ENCODE measurements around the gene PPM1E. TPM values are rescaled to one million over a fixed set of nuclear protein-coding genes. Genes with fewer than 3 reads are reported as not detected.
A peak's percentile ranks its signal among the peaks of the same experiment; 100 is the strongest.
"Not testable (repeated sequence)": the region's sequence is repeated elsewhere in the genome, so short reads cannot be mapped to it uniquely, and the experiment has no call there.

PPM1E gene
- total RNA-seq, 2 experiments from 2014 or later, result 0.02 TPM; not detected in 1

GRCh38 chr17:58786586-58787295 lies 31.1 kb downstream of the PPM1E start:
- H3K9me3 Mint-ChIP-seq, result no peaks in the 10 kb centered on the region
- no peak for DNase-seq
- POLR2A ChIA-PET, result no interaction called here
- CTCF ChIA-PET, result no interaction called here
- intact Hi-C loops (cut with micrococcal nuclease), result no loop called here
- H3K27me3 Mint-ChIP-seq, result peaks cover 8% of the 10 kb centered on the region
- no peak overlapping the region for H3K27ac Mint-ChIP-seq
- H3K4me3 Mint-ChIP-seq, result no peak overlapping the region
- peaks cover 6% of the 10 kb centered on the region for H3K4me1 Mint-ChIP-seq (ENCODE audit: low read depth)
- H3K36me3 Mint-ChIP-seq, result no peaks in the 10 kb centered on the region

- intact Hi-C loops (cut with micrococcal nuclease), result no loop called here
- ChIA-PET CTCF (no interaction called here), POLR2A (no interaction called here)
- Mint-ChIP-seq H3K27ac (no peak overlapping the region), H3K4me3 (no peak overlapping the region), H3K9me3 (no peaks in the 10 kb centered on the region), H3K4me1 (ENCODE audit: low read depth) (peaks cover 6% of the 10 kb centered on the region), H3K27me3 (peaks cover 6% of the 10 kb centered on the region), H3K36me3 (no peaks in the 10 kb centered on the region)
- DNase-seq, result no peak
These were observed 32.5 kb downstream of the PPM1E start for GRCh38 chr17:58788199-58788598.

- intact Hi-C loops (cut with micrococcal nuclease), result no loop called here
- no peaks in the 10 kb centered on the region for H3K36me3 Mint-ChIP-seq
- peak; percentile 24 for DNase-seq
- peaks cover 6% of the 10 kb centered on the region for H3K4me1 Mint-ChIP-seq (ENCODE audit: low read depth)
- no peak overlapping the region for H3K4me3 Mint-ChIP-seq
- CTCF ChIA-PET, result interaction anchor here (0.8 kb wide), 1 partner anchor 82 kb away, joined by 3 read pairs; no protein-coding TSS in a partner anchor
- H3K27me3 Mint-ChIP-seq, result peaks cover 6% of the 10 kb centered on the region
- no peaks in the 10 kb centered on the region for H3K9me3 Mint-ChIP-seq
- H3K27ac Mint-ChIP-seq, result no peak overlapping the region
- POLR2A ChIA-PET, result interaction anchor here (0.9 to 1.3 kb wide), 2 partner anchors 158 to 216 kb away, joined by 3 to 4 read pairs; no protein-coding TSS in a partner anchor
These were observed 33.5 kb downstream of the PPM1E start for GRCh38 chr17:58789160-58789559.

- H3K36me3 Mint-ChIP-seq, result no peaks in the 10 kb centered on the region
- peaks cover 6% of the 10 kb centered on the region for H3K27me3 Mint-ChIP-seq
- H3K27ac Mint-ChIP-seq, result no peak overlapping the region
- ChIA-PET POLR2A (interaction anchor here (0.9 to 1.3 kb wide), 2 partner anchors 159 to 215 kb away, joined by 3 to 4 read pairs; no protein-coding TSS in a partner anchor), CTCF (no interaction called here)
- no peak for DNase-seq
- H3K4me1 Mint-ChIP-seq (ENCODE audit: low read depth), result peaks cover 6% of the 10 kb centered on the region
- no peaks in the 10 kb centered on the region for H3K9me3 Mint-ChIP-seq
- intact Hi-C loops (cut with micrococcal nuclease), result no loop called here
- no peak overlapping the region for H3K4me3 Mint-ChIP-seq
These were observed 34.2 kb downstream of the PPM1E start for GRCh38 chr17:58789831-58790230.

- H3K4me3 Mint-ChIP-seq; H3K27ac Mint-ChIP-seq; DNase-seq; H3K9me3 Mint-ChIP-seq; H3K27me3 Mint-ChIP-seq; POLR2A ChIA-PET; H3K36me3 Mint-ChIP-seq; CTCF ChIA-PET; intact Hi-C loops (cut with micrococcal nuclease); H3K4me1 Mint-ChIP-seq (ENCODE audit: low read depth): not testable (repeated sequence)
These were observed 38.9 kb downstream of the PPM1E start for GRCh38 chr17:58794508-58794907.

- Mint-ChIP-seq H3K4me1 (ENCODE audit: low read depth) (no peaks in the 10 kb centered on the region), H3K36me3 (no peaks in the 10 kb centered on the region), H3K27me3 (peaks cover 20% of the 10 kb centered on the region), H3K9me3 (peaks cover 5% of the 10 kb centered on the region), H3K4me3 (no peak overlapping the region), H3K27ac (no peak overlapping the region)
- ChIA-PET POLR2A (interaction anchor here (0.8 kb wide), 1 partner anchor 170 kb away, joined by 3 read pairs; no protein-coding TSS in a partner anchor), CTCF (no interaction called here)
- intact Hi-C loops (cut with micrococcal nuclease), result no loop called here
- no peak for DNase-seq
These were observed 46.5 kb downstream of the PPM1E start for GRCh38 chr17:58802188-58802587.

- peaks cover 25% of the 10 kb centered on the region for H3K27me3 Mint-ChIP-seq
- no peaks in the 10 kb centered on the region for H3K36me3 Mint-ChIP-seq
These were observed 50.4 kb downstream of the PPM1E start for GRCh38 chr17:58806046-58806445.

GRCh38 chr17:58808609-58809563 lies 53.2 kb downstream of the PPM1E start:
- Mint-ChIP-seq H3K27me3 (peaks cover 17% of the 10 kb centered on the region), H3K9me3 (no peaks in the 10 kb centered on the region), H3K4me1 (ENCODE audit: low read depth) (no peaks in the 10 kb centered on the region), H3K4me3 (no peak overlapping the region), H3K27ac (no peak overlapping the region), H3K36me3 (no peaks in the 10 kb centered on the region)
- ChIA-PET POLR2A (no interaction called here), CTCF (no interaction called here)
- intact Hi-C loops (cut with micrococcal nuclease), result no loop called here
- no peak for DNase-seq

More at GRCh38 chr17:58806046-58806445, 50.4 kb downstream of the PPM1E start:
- H3K4me1 Mint-ChIP-seq (ENCODE audit: low read depth), result no peaks in the 10 kb centered on the region
- H3K27ac Mint-ChIP-seq, result no peak overlapping the region
- ChIA-PET CTCF (no interaction called here), POLR2A (no interaction called here)
- intact Hi-C loops (cut with micrococcal nuclease), result no loop called here
- no peak overlapping the region for H3K4me3 Mint-ChIP-seq
- H3K9me3 Mint-ChIP-seq, result peaks cover 5% of the 10 kb centered on the region
- no peak for DNase-seq

GRCh38 chr17:58809564-58809936 lies 53.9 kb downstream of the PPM1E start:
- H3K36me3 Mint-ChIP-seq, result no peaks in the 10 kb centered on the region
- no peak for DNase-seq
- H3K27me3 Mint-ChIP-seq, result peaks cover 17% of the 10 kb centered on the region
- H3K9me3 Mint-ChIP-seq, result no peaks in the 10 kb centered on the region
- no peak overlapping the region for H3K27ac Mint-ChIP-seq
- ChIA-PET CTCF (interaction anchor here (0.7 kb wide), 1 partner anchor 201 kb away, joined by 3 read pairs; no protein-coding TSS in a partner anchor), POLR2A (no interaction called here)
- no peak overlapping the region for H3K4me3 Mint-ChIP-seq
- intact Hi-C loops (cut with micrococcal nuclease), result no loop called here
- no peaks in the 10 kb centered on the region for H3K4me1 Mint-ChIP-seq (ENCODE audit: low read depth)

GRCh38 chr17:58811290-58811689 lies 55.6 kb downstream of the PPM1E start:
- intact Hi-C loops (cut with micrococcal nuclease), result no loop called here
- no peaks in the 10 kb centered on the region for H3K36me3 Mint-ChIP-seq
- POLR2A ChIA-PET, result no interaction called here
- peaks cover 12% of the 10 kb centered on the region for H3K27me3 Mint-ChIP-seq
- CTCF ChIA-PET, result no interaction called here
- no peaks in the 10 kb centered on the region for H3K9me3 Mint-ChIP-seq
- H3K4me3 Mint-ChIP-seq, result no peak overlapping the region
- no peak for DNase-seq
- no peak overlapping the region for H3K27ac Mint-ChIP-seq
- no peaks in the 10 kb centered on the region for H3K4me1 Mint-ChIP-seq (ENCODE audit: low read depth)

- peaks cover 7% of the 10 kb centered on the region for H3K27me3 Mint-ChIP-seq
- H3K36me3 Mint-ChIP-seq, result no peaks in the 10 kb centered on the region
- intact Hi-C loops (cut with micrococcal nuclease), result no loop called here
- POLR2A ChIA-PET, result no interaction called here
- H3K27ac Mint-ChIP-seq, result no peak overlapping the region
- H3K9me3 Mint-ChIP-seq, result no peaks in the 10 kb centered on the region
- no peak for DNase-seq
- no peak overlapping the region for H3K4me3 Mint-ChIP-seq
- H3K4me1 Mint-ChIP-seq (ENCODE audit: low read depth), result no peaks in the 10 kb centered on the region
- CTCF ChIA-PET, result no interaction called here
These were observed 58.1 kb downstream of the PPM1E start for GRCh38 chr17:58813712-58814111.

- H3K9me3 Mint-ChIP-seq, result no peaks in the 10 kb centered on the region
- POLR2A ChIA-PET, result no interaction called here
- CTCF ChIA-PET, result no interaction called here
These were observed 63.0 kb downstream of the PPM1E start for GRCh38 chr17:58818654-58819053.

More at GRCh38 chr17:58818654-58819053, 63.0 kb downstream of the PPM1E start:
- intact Hi-C loops (cut with micrococcal nuclease), result no loop called here
- Mint-ChIP-seq H3K36me3 (no peaks in the 10 kb centered on the region), H3K27me3 (peaks cover 7% of the 10 kb centered on the region), H3K27ac (no peak overlapping the region), H3K4me1 (ENCODE audit: low read depth) (no peaks in the 10 kb centered on the region), H3K4me3 (no peak overlapping the region)
- no peak for DNase-seq

All from activated CD4-positive, alpha-beta memory T cell treated with anti-CD3 and anti-CD28 coated beads for 36 hours (primary cell).